ENCODE results near the gene RPL18A. TPM values are rescaled to one million over a fixed set of nuclear protein-coding genes. Genes with fewer than 3 reads are reported as not detected.

RPL18A gene
- total and polyA plus RNA-seq, 2 experiments from 2014 or later, result 1,314 to 2,829 TPM

DNA sequence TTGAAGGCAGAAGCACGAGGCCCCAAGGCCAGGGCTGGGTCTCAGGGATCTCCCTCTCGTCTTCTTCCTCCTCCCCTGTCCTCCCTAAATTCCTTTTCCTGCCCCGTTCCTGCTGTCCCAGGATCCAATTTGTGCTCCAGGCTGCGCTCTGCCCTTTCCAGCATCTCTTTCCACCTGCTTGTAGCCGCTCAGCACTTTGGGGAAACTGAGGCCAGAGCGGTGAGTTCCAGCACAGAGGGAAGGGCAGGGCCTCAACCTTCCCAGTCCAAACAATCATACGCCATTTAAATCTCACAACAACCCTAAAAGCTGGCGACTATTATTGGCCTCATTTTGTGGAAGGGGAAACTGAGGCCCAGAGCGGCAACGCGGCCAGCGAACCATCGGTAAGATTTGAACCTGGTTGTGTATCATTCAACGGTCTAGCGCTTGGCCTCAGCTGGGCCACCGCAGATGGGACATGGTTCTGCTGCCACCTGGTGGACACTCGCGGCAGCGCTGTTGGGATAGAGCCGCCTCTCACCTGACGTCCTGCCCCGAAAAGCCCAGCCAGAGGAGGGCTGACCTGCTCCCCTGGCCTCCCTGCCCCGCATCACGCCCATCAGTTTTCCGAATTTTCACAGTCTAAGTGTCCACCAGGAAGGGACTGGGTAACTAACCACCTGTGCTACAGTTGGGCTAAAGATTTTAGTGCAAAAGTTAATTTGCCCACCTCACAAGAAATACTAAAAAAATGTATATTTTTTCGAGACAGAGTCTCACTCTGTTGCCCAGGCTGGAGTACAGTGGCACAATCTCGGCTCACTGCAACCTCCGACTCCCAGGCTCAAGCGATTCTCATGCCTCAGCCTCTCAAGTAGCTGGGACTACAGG lies 4.2 kb upstream of the RPL18A start:
- H3K27me3 ChIP-seq (ENCODE audit: insufficient read depth), result no peaks in the 10 kb centered on the region
- Mint-ChIP-seq H3K27me3 (ENCODE audit: insufficient read depth, low read depth, poor library complexity) (peaks cover 15% of the 10 kb centered on the region), H3K4me3 (no peak overlapping the region), H3K9me3 (peaks cover 11% of the 10 kb centered on the region; the same call in 2 of the 3 replicates), H3K36me3 (ENCODE audit: low read depth) (peaks cover 10% of the 10 kb centered on the region), H3K27ac (no peak overlapping the region), H3K4me1 (peaks cover 5% of the 10 kb centered on the region)
- peaks cover 7% of the 10 kb centered on the region for H3K79me2 ChIP-seq (replicated peaks; ENCODE audit: insufficient read depth)
- H3F3A ChIP-seq (replicated peaks; ENCODE audit: low read depth), result peaks cover 8% of the 10 kb centered on the region
- H3K4me2 ChIP-seq, result no peak overlapping the region
- no peak overlapping the region for H2AFZ ChIP-seq
- peaks cover 5% of the 10 kb centered on the region for H3K36me3 ChIP-seq (ENCODE audit: insufficient read depth)
- peaks cover 4% of the 10 kb centered on the region for H4K20me1 ChIP-seq (replicated peaks; ENCODE audit: insufficient read depth)
- no peak overlapping the region for H3K4me3 ChIP-seq
- H3K9me2 ChIP-seq (ENCODE audit: insufficient read depth), result no peaks in the 10 kb centered on the region
- DNase-seq (ENCODE audit: low spot score) (peak; percentile 89), ATAC-seq (peak; percentile 55)
- no peak overlapping the region for H3K27ac ChIP-seq (ENCODE audit: low read depth)
- 0 out of 2 replicates have a peak, but pooled peaks have one; percentile 19 for TF ChIP-seq CREB1 (CRISPR knock-in tag; IDR thresholded peaks at IDR 0.05; ENCODE audit: low read depth)
- no peak for TF ChIP-seq STAT1 (IDR thresholded peaks at IDR 0.05; ENCODE audit: unreplicated experiment)
- TF ChIP-seq EZH2phosphoT487 (IDR thresholded peaks at IDR 0.05; ENCODE audit: unreplicated experiment), result no peak
- TF ChIP-seq, protein P1, sequence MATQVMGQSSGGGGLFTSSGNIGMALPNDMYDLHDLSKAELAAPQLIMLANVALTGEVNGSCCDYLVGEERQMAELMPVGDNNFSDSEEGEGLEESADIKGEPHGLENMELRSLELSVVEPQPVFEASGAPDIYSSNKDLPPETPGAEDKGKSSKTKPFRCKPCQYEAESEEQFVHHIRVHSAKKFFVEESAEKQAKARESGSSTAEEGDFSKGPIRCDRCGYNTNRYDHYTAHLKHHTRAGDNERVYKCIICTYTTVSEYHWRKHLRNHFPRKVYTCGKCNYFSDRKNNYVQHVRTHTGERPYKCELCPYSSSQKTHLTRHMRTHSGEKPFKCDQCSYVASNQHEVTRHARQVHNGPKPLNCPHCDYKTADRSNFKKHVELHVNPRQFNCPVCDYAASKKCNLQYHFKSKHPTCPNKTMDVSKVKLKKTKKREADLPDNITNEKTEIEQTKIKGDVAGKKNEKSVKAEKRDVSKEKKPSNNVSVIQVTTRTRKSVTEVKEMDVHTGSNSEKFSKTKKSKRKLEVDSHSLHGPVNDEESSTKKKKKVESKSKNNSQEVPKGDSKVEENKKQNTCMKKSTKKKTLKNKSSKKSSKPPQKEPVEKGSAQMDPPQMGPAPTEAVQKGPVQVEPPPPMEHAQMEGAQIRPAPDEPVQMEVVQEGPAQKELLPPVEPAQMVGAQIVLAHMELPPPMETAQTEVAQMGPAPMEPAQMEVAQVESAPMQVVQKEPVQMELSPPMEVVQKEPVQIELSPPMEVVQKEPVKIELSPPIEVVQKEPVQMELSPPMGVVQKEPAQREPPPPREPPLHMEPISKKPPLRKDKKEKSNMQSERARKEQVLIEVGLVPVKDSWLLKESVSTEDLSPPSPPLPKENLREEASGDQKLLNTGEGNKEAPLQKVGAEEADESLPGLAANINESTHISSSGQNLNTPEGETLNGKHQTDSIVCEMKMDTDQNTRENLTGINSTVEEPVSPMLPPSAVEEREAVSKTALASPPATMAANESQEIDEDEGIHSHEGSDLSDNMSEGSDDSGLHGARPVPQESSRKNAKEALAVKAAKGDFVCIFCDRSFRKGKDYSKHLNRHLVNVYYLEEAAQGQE (IDR thresholded peaks at IDR 0.05; ENCODE audit: unreplicated experiment), result no peak
- TF ChIP-seq, protein P2, sequence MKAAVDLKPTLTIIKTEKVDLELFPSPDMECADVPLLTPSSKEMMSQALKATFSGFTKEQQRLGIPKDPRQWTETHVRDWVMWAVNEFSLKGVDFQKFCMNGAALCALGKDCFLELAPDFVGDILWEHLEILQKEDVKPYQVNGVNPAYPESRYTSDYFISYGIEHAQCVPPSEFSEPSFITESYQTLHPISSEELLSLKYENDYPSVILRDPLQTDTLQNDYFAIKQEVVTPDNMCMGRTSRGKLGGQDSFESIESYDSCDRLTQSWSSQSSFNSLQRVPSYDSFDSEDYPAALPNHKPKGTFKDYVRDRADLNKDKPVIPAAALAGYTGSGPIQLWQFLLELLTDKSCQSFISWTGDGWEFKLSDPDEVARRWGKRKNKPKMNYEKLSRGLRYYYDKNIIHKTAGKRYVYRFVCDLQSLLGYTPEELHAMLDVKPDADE (IDR thresholded peaks at IDR 0.05), result no peak
- TF ChIP-seq, protein P3, sequence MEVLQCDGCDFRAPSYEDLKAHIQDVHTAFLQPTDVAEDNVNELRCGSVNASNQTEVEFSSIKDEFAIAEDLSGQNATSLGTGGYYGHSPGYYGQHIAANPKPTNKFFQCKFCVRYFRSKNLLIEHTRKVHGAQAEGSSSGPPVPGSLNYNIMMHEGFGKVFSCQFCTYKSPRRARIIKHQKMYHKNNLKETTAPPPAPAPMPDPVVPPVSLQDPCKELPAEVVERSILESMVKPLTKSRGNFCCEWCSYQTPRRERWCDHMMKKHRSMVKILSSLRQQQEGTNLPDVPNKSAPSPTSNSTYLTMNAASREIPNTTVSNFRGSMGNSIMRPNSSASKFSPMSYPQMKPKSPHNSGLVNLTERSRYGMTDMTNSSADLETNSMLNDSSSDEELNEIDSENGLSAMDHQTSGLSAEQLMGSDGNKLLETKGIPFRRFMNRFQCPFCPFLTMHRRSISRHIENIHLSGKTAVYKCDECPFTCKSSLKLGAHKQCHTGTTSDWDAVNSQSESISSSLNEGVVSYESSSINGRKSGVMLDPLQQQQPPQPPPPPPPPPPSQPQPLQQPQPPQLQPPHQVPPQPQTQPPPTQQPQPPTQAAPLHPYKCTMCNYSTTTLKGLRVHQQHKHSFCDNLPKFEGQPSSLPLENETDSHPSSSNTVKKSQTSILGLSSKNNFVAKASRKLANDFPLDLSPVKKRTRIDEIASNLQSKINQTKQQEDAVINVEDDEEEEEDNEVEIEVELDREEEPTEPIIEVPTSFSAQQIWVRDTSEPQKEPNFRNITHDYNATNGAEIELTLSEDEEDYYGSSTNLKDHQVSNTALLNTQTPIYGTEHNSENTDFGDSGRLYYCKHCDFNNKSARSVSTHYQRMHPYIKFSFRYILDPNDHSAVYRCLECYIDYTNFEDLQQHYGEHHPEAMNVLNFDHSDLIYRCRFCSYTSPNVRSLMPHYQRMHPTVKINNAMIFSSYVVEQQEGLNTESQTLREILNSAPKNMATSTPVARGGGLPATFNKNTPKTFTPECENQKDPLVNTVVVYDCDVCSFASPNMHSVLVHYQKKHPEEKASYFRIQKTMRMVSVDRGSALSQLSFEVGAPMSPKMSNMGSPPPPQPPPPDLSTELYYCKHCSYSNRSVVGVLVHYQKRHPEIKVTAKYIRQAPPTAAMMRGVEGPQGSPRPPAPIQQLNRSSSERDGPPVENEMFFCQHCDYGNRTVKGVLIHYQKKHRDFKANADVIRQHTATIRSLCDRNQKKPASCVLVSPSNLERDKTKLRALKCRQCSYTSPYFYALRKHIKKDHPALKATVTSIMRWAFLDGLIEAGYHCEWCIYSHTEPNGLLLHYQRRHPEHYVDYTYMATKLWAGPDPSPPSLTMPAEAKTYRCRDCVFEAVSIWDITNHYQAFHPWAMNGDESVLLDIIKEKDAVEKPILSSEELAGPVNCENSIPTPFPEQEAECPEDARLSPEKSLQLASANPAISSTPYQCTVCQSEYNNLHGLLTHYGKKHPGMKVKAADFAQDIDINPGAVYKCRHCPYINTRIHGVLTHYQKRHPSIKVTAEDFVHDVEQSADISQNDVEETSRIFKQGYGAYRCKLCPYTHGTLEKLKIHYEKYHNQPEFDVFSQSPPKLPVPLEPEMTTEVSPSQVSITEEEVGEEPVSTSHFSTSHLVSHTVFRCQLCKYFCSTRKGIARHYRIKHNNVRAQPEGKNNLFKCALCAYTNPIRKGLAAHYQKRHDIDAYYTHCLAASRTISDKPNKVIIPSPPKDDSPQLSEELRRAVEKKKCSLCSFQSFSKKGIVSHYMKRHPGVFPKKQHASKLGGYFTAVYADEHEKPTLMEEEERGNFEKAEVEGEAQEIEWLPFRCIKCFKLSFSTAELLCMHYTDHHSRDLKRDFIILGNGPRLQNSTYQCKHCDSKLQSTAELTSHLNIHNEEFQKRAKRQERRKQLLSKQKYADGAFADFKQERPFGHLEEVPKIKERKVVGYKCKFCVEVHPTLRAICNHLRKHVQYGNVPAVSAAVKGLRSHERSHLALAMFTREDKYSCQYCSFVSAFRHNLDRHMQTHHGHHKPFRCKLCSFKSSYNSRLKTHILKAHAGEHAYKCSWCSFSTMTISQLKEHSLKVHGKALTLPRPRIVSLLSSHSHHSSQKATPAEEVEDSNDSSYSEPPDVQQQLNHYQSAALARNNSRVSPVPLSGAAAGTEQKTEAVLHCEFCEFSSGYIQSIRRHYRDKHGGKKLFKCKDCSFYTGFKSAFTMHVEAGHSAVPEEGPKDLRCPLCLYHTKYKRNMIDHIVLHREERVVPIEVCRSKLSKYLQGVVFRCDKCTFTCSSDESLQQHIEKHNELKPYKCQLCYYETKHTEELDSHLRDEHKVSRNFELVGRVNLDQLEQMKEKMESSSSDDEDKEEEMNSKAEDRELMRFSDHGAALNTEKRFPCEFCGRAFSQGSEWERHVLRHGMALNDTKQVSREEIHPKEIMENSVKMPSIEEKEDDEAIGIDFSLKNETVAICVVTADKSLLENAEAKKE (CRISPR knock-in tag; IDR thresholded peaks at IDR 0.05), result no peak
- TF ChIP-seq, protein P4, sequence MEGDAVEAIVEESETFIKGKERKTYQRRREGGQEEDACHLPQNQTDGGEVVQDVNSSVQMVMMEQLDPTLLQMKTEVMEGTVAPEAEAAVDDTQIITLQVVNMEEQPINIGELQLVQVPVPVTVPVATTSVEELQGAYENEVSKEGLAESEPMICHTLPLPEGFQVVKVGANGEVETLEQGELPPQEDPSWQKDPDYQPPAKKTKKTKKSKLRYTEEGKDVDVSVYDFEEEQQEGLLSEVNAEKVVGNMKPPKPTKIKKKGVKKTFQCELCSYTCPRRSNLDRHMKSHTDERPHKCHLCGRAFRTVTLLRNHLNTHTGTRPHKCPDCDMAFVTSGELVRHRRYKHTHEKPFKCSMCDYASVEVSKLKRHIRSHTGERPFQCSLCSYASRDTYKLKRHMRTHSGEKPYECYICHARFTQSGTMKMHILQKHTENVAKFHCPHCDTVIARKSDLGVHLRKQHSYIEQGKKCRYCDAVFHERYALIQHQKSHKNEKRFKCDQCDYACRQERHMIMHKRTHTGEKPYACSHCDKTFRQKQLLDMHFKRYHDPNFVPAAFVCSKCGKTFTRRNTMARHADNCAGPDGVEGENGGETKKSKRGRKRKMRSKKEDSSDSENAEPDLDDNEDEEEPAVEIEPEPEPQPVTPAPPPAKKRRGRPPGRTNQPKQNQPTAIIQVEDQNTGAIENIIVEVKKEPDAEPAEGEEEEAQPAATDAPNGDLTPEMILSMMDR (conservative IDR thresholded peaks at IDR 0.05; ENCODE audit: low read depth in 2 of 2), result peak; percentile 88 to 99
- no peak for TF ChIP-seq ZNF114 (CRISPR knock-in tag; IDR thresholded peaks at IDR 0.05)
- no peak for TF ChIP-seq POLR2AphosphoS5 (IDR thresholded peaks at IDR 0.05; ENCODE audit: low read depth)
- no peak for TF ChIP-seq EZH2 (IDR thresholded peaks at IDR 0.05; ENCODE audit: low read depth, unreplicated experiment)
- no peaks in the 10 kb centered on the region for H3K4me1 ChIP-seq (ENCODE audit: insufficient read depth)

All from GM23338 (cell line).